GM18505 (cell line): Measurements from ENCODE around the gene RSL24D1.

Source experiments
- ATAC-seq: cut with Tn5 transposase; IDR thresholded peaks from one replicate; pipeline ENCODE4 v1.9.1; 2021; ENCODE audit not compliant: unreplicated experiment
- POLR2A ChIP-seq: IDR thresholded peaks from 4 replicates; pipeline ENCODE4 v1.6.1; 2011; ENCODE audit warnings: borderline replicate concordance; ENCODE audit not compliant: insufficient read depth, insufficient read length; ENCODE audit errors: extremely low read depth

The RSL24D1 gene

GRCh38 chr15:55230051-55230670, 33.4 kb upstream of the RSL24D1 start:
- TF ChIP-seq POLR2A: no peak
- no peak for ATAC-seq

- ATAC-seq: no peak
- TF ChIP-seq POLR2A: no peak
Measured at GRCh38 chr15:55226127-55226526, 29.4 kb upstream of the RSL24D1 start.

DNA sequence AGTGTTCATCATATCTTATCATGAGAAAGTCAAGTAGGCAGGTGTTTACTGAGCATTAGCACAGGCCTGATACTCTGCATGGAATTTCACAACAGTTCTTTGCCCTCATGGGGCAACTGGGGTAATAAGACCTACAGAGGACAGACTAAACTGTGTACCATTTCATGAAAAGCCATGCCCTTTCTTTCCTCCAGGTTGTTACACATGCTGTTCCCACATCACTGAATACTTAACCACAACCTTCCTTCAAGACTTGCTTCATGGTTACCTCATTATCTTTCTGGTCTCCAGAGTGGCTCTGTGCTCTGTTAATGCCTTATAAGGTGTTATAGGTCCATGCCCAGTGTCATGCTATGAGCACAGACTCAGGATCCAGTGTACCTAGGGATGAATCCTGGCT, 28.2 kb upstream of the RSL24D1 start:
- peak; percentile 51 for ATAC-seq
- no peak for TF ChIP-seq POLR2A

DNA sequence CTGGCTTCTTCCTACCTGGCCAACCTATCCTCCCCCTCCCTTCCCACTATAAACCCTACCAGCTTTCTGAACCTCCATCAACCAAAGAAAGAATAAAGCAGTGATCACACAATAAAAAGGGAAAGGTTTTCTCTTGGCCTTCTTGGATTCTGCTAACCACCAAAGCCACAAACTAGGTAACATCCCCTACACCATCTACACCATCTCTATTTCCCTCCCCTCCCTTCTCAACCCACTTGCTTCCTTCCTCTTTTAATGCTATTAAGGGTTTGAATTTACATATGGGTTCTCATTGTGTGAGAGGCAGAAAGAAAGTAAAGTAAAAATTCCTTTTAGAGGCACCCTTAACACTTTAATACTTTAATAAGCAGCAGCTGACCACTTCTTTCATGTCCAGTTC, 25.8 kb upstream of the RSL24D1 start:
- ATAC-seq: peak; percentile 64
- no peak for TF ChIP-seq POLR2A

- TF ChIP-seq POLR2A: no peak
- ATAC-seq: no peak
Measured at GRCh38 chr15:55221090-55222011, 24.6 kb upstream of the RSL24D1 start.

GRCh38 chr15:55220606-55221005, 23.9 kb upstream of the RSL24D1 start:
- no peak for ATAC-seq
- TF ChIP-seq POLR2A: no peak

DNA sequence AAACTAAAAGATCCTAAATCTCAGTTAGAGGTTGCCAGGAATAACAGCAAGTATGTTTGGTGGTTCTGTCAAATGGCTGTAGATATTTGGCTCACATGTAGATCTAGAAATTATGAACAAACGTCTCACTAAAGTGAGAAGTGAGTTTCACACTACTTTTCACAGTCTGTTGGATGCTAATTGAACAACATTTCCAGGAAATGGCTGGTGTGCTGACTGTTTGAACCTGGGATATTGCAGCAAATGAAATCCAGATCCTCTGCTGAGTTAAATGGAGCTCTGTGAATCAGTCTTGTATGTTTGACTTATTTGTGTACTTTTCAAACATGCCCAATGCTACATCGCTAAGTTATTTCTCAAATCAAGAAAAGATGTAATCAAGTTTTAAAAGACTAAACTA, 21.3 kb upstream of the RSL24D1 start:
- ATAC-seq: no peak
- no peak for TF ChIP-seq POLR2A

DNA sequence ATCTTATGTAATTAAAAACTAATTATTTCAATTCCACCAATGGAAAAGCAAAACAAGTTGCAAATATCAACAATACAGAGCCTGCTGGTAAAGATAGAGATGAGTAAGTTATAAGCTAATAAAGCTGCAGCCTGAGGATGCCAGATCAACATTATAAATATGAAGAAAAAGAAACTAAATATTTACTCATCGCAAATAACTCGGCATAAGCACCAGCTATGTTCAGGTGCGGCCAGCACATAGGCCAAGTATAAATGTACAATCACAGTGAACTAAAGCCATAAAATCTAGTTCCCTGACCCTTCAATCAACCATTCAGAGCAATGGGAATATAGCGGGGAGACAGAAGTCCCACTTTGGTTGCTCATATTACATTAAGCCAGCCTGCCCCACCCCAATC, 7.7 kb upstream of the RSL24D1 start:
- no peak for ATAC-seq
- TF ChIP-seq POLR2A: no peak

DNA sequence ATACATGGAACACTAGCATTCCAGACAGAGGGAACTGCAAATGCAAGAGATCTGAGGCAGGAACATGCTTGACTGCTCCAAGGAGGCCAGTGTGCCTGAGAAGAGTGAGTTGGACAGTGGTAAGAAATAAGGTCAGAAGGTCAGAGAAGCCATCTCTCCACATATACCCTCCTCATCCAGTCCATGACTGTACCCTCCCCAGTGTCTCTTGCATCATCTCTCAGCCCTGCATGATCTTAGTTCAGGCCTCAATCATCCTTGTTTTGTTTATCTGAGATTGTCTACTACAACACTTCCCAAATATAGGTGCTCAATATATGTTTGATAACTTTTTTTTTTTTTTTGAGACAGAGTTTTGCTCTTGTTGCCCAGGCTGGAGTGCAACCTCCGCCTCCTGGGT, 5.5 kb upstream of the RSL24D1 start:
- no peak for ATAC-seq
- no peak for TF ChIP-seq POLR2A

- no peak for ATAC-seq
- TF ChIP-seq POLR2A: no peak
Measured at GRCh38 chr15:55198706-55199105, 2.0 kb upstream of the RSL24D1 start.

GRCh38 chr15:55197719-55198118, 978 bp upstream of the RSL24D1 start:
- ATAC-seq: no peak
- no peak for TF ChIP-seq POLR2A

DNA sequence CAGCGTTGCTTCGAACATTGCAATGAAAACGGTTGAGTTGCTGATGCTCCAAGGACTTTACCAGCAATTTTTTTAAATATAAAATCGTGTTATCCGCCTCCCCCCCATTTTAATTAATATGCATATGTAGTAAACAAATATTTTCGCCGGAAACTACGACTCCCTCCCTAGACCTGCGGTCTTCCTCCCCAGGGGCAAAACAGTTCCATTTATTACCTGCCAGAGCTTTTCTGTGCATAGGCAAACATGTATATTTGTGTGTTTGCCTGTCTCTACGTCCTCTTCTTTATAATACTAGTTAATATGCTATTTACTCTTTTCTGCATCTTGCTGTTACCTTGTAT, 593 bp upstream of the RSL24D1 start:
- no peak for TF ChIP-seq POLR2A
- ATAC-seq: peak; percentile 7

- no peak for TF ChIP-seq POLR2A
- ATAC-seq: no peak
Measured at GRCh38 chr15:55195996-55196395, 745 bp downstream of the RSL24D1 start.

GRCh38 chr15:55194256-55194655, 2.5 kb downstream of the RSL24D1 start:
- no peak for ATAC-seq
- TF ChIP-seq POLR2A: no peak
